Measurements from ENCODE around the gene SPATA17.

SPATA17 gene

DNA sequence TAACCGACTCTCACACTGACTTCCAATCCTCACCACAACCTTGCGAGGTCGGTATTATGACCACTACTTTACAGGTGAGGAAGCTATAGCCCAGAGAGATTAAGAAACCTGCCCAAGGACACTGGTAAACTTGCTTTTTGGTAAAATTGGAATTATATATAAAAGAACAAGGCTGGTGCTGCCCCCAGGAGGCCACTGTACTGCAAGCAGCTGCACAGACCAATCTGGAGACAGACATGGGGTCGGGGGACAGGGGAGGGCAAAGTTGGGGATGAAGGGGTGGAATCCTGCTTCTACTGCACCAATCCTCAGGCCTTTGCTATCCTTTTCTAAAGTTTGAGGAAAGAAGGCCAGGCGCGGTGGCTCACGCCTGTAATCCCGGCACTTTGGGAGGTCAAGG, 280.8 kb downstream of the SPATA17 start (continued):
- TF ChIP-seq, protein P1, sequence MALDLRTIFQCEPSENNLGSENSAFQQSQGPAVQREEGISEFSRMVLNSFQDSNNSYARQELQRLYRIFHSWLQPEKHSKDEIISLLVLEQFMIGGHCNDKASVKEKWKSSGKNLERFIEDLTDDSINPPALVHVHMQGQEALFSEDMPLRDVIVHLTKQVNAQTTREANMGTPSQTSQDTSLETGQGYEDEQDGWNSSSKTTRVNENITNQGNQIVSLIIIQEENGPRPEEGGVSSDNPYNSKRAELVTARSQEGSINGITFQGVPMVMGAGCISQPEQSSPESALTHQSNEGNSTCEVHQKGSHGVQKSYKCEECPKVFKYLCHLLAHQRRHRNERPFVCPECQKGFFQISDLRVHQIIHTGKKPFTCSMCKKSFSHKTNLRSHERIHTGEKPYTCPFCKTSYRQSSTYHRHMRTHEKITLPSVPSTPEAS (tag by site-specific recombination; IDR thresholded peaks at IDR 0.05), result no peak
- TF ChIP-seq ZNF530 (tag by site-specific recombination; IDR thresholded peaks at IDR 0.05; ENCODE audit: low read depth) (no peak), ZNF169 (tag by site-specific recombination; IDR thresholded peaks at IDR 0.05) (no peak)

DNA sequence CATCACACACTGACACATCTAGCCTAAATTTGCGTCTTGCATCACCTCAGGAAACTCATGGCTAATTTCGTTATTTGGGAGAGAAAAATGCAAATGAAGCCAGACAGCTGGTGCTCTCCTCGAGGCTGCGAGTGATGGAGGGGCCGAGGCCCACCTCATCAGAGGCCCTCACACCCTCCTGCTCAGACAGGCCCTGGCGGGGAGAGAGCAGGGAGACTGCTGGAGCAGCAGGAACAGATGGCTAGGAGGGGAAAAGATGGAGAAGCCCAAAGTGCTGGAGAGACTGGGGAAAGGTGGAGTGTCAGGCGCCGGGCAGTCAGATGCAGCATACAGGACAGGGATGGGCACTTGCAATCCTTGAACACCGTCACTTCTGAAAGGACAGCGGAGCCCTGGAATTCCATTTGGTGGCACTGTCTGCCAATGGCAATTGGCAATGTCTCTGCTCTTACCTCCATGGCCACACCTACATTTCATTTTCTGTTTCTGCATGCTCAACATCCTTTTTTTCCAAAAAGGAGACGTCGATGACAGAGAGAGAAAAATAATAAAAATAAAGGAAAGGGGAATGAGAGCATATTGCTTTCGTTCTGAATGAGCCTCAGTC, 286.2 kb downstream of the SPATA17 start:
- Histone ChIP-seq H3K27ac (ENCODE audit: extremely low read depth, low read depth, low read length) (no peak overlapping the region), H3K9me3 (ENCODE audit: control insufficient read depth, insufficient read depth, low read depth, low read length) (no peaks in the 10 kb centered on the region), H3K36me3 (ENCODE audit: control insufficient read depth in 2 of 2, insufficient read depth in 1 of 2, low read length in 2 of 2) (no peaks in the 10 kb centered on the region), H3K4me1 (ENCODE audit: control insufficient read depth, insufficient read depth, low read length) (no peaks in the 10 kb centered on the region), H3K4me3 (ENCODE audit: low read depth, low read length) (no peak overlapping the region)
- ChIA-PET CTCF (no interaction called here), POLR2A (no interaction called here)
- TF ChIP-seq, protein P2, sequence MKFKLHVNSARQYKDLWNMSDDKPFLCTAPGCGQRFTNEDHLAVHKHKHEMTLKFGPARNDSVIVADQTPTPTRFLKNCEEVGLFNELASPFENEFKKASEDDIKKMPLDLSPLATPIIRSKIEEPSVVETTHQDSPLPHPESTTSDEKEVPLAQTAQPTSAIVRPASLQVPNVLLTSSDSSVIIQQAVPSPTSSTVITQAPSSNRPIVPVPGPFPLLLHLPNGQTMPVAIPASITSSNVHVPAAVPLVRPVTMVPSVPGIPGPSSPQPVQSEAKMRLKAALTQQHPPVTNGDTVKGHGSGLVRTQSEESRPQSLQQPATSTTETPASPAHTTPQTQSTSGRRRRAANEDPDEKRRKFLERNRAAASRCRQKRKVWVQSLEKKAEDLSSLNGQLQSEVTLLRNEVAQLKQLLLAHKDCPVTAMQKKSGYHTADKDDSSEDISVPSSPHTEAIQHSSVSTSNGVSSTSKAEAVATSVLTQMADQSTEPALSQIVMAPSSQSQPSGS (tag by site-specific recombination; IDR thresholded peaks at IDR 0.05; ENCODE audit: low read depth), result no peak
- TF ChIP-seq KLF1 (tag by site-specific recombination; IDR thresholded peaks at IDR 0.05) (no peak), ZNF626 (tag by site-specific recombination; IDR thresholded peaks at IDR 0.05) (no peak), KLF7 (tag by site-specific recombination; IDR thresholded peaks at IDR 0.05; ENCODE audit: borderline replicate concordance) (no peak), ZNF416 (tag by site-specific recombination; IDR thresholded peaks at IDR 0.05) (no peak), ZNF610 (tag by site-specific recombination; IDR thresholded peaks at IDR 0.05; ENCODE audit: borderline replicate concordance) (no peak), ZNF747 (tag by site-specific recombination; IDR thresholded peaks at IDR 0.05) (no peak), SP7 (tag by site-specific recombination; IDR thresholded peaks at IDR 0.05) (no peak), SCRT1 (tag by site-specific recombination; IDR thresholded peaks at IDR 0.05; ENCODE audit: borderline replicate concordance) (no peak), ZNF138 (tag by site-specific recombination; IDR thresholded peaks at IDR 0.05; ENCODE audit: borderline replicate concordance) (no peak), KLF9 (tag by site-specific recombination; IDR thresholded peaks at IDR 0.05; ENCODE audit: low read depth) (no peak)
- TF ChIP-seq, protein P3, sequence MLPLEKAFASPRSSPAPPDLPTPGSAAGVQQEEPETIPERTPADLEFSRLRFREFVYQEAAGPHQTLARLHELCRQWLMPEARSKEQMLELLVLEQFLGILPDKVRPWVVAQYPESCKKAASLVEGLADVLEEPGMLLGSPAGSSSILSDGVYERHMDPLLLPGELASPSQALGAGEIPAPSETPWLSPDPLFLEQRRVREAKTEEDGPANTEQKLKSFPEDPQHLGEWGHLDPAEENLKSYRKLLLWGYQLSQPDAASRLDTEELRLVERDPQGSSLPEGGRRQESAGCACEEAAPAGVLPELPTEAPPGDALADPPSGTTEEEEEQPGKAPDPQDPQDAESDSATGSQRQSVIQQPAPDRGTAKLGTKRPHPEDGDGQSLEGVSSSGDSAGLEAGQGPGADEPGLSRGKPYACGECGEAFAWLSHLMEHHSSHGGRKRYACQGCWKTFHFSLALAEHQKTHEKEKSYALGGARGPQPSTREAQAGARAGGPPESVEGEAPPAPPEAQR (tag by site-specific recombination; IDR thresholded peaks at IDR 0.05), result no peak
- TF ChIP-seq, protein P4, sequence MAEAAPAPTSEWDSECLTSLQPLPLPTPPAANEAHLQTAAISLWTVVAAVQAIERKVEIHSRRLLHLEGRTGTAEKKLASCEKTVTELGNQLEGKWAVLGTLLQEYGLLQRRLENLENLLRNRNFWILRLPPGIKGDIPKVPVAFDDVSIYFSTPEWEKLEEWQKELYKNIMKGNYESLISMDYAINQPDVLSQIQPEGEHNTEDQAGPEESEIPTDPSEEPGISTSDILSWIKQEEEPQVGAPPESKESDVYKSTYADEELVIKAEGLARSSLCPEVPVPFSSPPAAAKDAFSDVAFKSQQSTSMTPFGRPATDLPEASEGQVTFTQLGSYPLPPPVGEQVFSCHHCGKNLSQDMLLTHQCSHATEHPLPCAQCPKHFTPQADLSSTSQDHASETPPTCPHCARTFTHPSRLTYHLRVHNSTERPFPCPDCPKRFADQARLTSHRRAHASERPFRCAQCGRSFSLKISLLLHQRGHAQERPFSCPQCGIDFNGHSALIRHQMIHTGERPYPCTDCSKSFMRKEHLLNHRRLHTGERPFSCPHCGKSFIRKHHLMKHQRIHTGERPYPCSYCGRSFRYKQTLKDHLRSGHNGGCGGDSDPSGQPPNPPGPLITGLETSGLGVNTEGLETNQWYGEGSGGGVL (tag by site-specific recombination; IDR thresholded peaks at IDR 0.05), result no peak
- TF ChIP-seq, protein P5, sequence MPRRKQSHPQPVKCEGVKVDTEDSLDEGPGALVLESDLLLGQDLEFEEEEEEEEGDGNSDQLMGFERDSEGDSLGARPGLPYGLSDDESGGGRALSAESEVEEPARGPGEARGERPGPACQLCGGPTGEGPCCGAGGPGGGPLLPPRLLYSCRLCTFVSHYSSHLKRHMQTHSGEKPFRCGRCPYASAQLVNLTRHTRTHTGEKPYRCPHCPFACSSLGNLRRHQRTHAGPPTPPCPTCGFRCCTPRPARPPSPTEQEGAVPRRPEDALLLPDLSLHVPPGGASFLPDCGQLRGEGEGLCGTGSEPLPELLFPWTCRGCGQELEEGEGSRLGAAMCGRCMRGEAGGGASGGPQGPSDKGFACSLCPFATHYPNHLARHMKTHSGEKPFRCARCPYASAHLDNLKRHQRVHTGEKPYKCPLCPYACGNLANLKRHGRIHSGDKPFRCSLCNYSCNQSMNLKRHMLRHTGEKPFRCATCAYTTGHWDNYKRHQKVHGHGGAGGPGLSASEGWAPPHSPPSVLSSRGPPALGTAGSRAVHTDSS (tag by site-specific recombination; IDR thresholded peaks at IDR 0.05), result no peak
- TF ChIP-seq, protein P6, sequence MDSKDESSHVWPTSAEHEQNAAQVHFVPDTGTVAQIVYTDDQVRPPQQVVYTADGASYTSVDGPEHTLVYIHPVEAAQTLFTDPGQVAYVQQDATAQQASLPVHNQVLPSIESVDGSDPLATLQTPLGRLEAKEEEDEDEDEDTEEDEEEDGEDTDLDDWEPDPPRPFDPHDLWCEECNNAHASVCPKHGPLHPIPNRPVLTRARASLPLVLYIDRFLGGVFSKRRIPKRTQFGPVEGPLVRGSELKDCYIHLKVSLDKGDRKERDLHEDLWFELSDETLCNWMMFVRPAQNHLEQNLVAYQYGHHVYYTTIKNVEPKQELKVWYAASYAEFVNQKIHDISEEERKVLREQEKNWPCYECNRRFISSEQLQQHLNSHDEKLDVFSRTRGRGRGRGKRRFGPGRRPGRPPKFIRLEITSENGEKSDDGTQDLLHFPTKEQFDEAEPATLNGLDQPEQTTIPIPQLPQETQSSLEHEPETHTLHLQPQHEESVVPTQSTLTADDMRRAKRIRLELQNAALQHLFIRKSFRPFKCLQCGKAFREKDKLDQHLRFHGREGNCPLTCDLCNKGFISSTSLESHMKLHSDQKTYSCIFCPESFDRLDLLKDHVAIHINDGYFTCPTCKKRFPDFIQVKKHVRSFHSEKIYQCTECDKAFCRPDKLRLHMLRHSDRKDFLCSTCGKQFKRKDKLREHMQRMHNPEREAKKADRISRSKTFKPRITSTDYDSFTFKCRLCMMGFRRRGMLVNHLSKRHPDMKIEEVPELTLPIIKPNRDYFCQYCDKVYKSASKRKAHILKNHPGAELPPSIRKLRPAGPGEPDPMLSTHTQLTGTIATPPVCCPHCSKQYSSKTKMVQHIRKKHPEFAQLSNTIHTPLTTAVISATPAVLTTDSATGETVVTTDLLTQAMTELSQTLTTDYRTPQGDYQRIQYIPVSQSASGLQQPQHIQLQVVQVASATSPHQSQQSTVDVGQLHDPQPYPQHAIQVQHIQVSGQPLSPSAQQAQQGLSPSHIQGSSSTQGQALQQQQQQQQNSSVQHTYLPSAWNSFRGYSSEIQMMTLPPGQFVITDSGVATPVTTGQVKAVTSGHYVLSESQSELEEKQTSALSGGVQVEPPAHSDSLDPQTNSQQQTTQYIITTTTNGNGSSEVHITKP (tag by site-specific recombination; IDR thresholded peaks at IDR 0.05), result no peak
- TF ChIP-seq, protein P7, sequence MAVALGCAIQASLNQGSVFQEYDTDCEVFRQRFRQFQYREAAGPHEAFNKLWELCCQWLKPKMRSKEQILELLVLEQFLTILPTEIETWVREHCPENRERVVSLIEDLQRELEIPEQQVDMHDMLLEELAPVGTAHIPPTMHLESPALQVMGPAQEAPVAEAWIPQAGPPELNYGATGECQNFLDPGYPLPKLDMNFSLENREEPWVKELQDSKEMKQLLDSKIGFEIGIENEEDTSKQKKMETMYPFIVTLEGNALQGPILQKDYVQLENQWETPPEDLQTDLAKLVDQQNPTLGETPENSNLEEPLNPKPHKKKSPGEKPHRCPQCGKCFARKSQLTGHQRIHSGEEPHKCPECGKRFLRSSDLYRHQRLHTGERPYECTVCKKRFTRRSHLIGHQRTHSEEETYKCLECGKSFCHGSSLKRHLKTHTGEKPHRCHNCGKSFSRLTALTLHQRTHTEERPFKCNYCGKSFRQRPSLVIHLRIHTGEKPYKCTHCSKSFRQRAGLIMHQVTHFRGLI (tag by site-specific recombination; IDR thresholded peaks at IDR 0.05), result no peak
- TF ChIP-seq, protein P1 (tag by site-specific recombination; IDR thresholded peaks at IDR 0.05), result no peak

Measured in HEK293 (cell line).